Left lung (tissue), 10 donors: Measurements from ENCODE around the gene CALN1. TPM values are rescaled to one million over a fixed set of nuclear protein-coding genes. Genes with fewer than 3 reads are reported as not detected.

Experiments used
- ATAC-seq: fragments of 200-7000 bp; cut with Tn5 transposase; one replicate; pipeline ENCODE4 v1.9.1; 2020; ENCODE audit warnings: moderate library complexity
- DNase-seq, 4 donors: peaks; one replicate each; pipeline ENCODE4 v3.0.0-alpha.2; 2013 to 2020
- H3K27ac ChIP-seq, 2 donors: fragments of 200-600 bp; sonication (generic) in 1 of 2; one replicate each; pipeline versions ENCODE4 v1.5.0 to v1.8.0; 2020 to 2021
- H3K27me3 ChIP-seq, 2 donors: fragments of 200-600 bp; sonication (generic) in 1 of 2; one replicate each; pipeline versions ENCODE4 v1.5.0 to v1.8.0; 2020 to 2021
- H3K36me3 ChIP-seq, 2 donors: fragments of 200-600 bp; sonication (generic) in 1 of 2; one replicate each; pipeline versions ENCODE4 v1.5.0 to v1.8.0; 2020 to 2021
- H3K4me1 ChIP-seq, 2 donors: fragments of 200-600 bp; one replicate each; pipeline ENCODE4 v1.8.0; 2021
- H3K4me3 ChIP-seq, 2 donors: fragments of 200-600 bp; sonication (generic) in 1 of 2; one replicate each; pipeline versions ENCODE4 v1.5.0 to v1.8.0; 2020 to 2021; ENCODE audit warnings: mild to moderate bottlenecking in 1 of 2
- H3K9me3 ChIP-seq, 2 donors: fragments of 200-600 bp; sonication (generic) in 1 of 2; one replicate each; pipeline versions ENCODE4 v1.5.0 to v1.8.0; 2020 to 2021
- intact Hi-C, 2 donors: fragments of 100-400 bp; cut with DNase I; formaldehyde crosslinking; loops; one replicate each; pipeline versions ENCODE4 v1.11.2 to v1.14.2; 2022
- polyA plus RNA-seq, 6 donors: library from polyadenylated mRNA; unstranded; fragments of 120-200 nt; gene quantifications; one replicate each; pipeline ENCODE4 v1.2.1, GENCODE V29; 2013; ENCODE audit not compliant: insufficient read length in 6 of 6
- total RNA-seq, 2 donors: library from RNA; stranded (reverse); fragmentation: NEBNext Ultra II Directional; extraction: Animal tissue kit (Norgen Biotek cat#: 25700); gene quantifications; one replicate each; pipeline ENCODE4 v1.2.1, GENCODE V29; 2021
- TF ChIP-seq, protein P1 (sequence below), 2 donors: fragments of 200-600 bp; sonication (generic) in 1 of 2; IDR thresholded peaks; one replicate each; pipeline versions ENCODE4 v1.5.0 to v1.8.0; 2021; ENCODE audit warnings: antibody characterized with exemption in 2 of 2
- donor health status: DM: no; HTN: yes; CAD: no.
- donor health status: DM: no; HTN: no; CAD: no.

The CALN1 gene
- total and polyA plus RNA-seq, 8 donors: 0.10 to 0.52 (median 0.26) TPM; not detected in 2

DNA sequence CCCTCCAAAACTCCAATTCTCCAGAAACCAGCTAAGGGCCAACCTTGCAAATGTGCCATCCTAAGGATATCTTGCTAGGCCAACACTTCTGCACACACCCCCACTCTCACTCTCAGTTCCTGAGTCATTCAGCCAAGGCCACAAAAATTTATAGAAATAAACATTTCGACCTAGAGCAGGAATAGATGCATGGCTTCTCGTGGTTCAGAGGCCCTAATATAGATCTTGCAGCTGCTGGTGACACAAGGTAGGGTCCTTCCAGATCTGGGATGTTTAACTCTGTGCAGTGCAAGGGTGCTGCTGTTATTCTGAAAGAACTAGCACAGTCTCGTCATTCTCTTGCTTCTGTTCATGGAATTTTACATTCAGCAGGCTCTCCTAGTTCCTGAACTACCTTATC lies 369.3 kb downstream of the CALN1 start:
- TF ChIP-seq, protein P1, sequence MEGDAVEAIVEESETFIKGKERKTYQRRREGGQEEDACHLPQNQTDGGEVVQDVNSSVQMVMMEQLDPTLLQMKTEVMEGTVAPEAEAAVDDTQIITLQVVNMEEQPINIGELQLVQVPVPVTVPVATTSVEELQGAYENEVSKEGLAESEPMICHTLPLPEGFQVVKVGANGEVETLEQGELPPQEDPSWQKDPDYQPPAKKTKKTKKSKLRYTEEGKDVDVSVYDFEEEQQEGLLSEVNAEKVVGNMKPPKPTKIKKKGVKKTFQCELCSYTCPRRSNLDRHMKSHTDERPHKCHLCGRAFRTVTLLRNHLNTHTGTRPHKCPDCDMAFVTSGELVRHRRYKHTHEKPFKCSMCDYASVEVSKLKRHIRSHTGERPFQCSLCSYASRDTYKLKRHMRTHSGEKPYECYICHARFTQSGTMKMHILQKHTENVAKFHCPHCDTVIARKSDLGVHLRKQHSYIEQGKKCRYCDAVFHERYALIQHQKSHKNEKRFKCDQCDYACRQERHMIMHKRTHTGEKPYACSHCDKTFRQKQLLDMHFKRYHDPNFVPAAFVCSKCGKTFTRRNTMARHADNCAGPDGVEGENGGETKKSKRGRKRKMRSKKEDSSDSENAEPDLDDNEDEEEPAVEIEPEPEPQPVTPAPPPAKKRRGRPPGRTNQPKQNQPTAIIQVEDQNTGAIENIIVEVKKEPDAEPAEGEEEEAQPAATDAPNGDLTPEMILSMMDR (IDR thresholded peaks at IDR 0.05): no peak
- Histone ChIP-seq H3K4me1 (no peaks in the 10 kb centered on the region), H3K9me3 (peaks cover 0 to 5% of the 10 kb centered on the region in 2 donors), H3K4me3 (no peak overlapping the region), H3K27me3 (no peaks in the 10 kb centered on the region), H3K36me3 (no peaks in the 10 kb centered on the region), H3K27ac (no peak overlapping the region)
- DNase-seq (no peak), ATAC-seq (no peak)
- intact Hi-C loops: no loop called here

DNA sequence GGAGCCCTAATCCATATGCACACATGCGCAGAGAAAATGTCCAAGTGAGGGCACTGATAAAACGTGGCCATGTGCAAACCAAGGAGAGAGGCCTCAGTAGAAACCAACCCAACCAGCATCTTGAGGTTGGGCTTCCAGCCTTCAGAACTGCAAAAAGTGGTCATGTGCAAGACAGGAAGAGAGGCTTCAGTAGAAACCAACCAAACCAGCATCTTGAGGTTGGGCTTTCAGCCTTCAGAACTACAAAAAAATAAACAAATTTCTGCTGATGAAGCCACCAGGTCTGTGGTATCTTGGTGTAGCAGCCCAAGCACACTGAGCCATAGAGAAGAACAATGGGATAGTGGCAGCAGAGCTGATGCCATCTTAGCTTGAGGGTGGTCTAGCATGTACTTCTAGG lies 371.5 kb downstream of the CALN1 start:
- Histone ChIP-seq H3K4me1 (no peaks in the 10 kb centered on the region), H3K4me3 (no peak overlapping the region), H3K9me3 (peaks cover 0 to 15% of the 10 kb centered on the region in 2 donors), H3K27me3 (no peaks in the 10 kb centered on the region), H3K27ac (no peak overlapping the region), H3K36me3 (no peaks in the 10 kb centered on the region)
- no peak for DNase-seq
- intact Hi-C loops: no loop called here
- TF ChIP-seq, protein P1 (IDR thresholded peaks at IDR 0.05): no peak
- ATAC-seq: no peak

DNA sequence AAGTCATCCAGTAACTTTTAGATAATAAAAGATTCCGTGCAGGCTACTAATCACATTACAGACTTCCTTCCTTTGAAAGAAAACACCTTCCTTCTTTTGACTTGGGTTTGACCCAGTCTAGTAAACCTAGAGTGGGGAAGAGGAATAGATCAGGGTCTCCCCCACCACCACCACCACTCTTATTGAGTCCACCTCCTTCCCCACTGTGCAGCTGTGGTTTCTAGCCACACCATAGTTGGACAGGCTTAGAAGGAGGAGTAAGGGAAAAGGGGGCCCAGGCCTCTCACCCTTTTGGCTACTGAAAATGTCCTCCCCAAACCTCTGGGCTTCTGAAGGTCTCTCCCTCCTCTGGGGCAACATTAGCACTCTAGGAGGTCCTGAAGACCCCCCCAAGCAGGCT lies 372.7 kb downstream of the CALN1 start:
- H3K4me1 ChIP-seq: no peaks in the 10 kb centered on the region
- TF ChIP-seq, protein P1 (IDR thresholded peaks at IDR 0.05): no peak
- intact Hi-C loops: no loop called here
- H3K36me3 ChIP-seq: no peaks in the 10 kb centered on the region
- no peak overlapping the region for H3K4me3 ChIP-seq
- H3K27ac ChIP-seq: no peak overlapping the region
- H3K9me3 ChIP-seq: peaks cover 0 to 15% of the 10 kb centered on the region in 2 donors
- ATAC-seq (no peak), DNase-seq (no peak)
- H3K27me3 ChIP-seq: no peaks in the 10 kb centered on the region

DNA sequence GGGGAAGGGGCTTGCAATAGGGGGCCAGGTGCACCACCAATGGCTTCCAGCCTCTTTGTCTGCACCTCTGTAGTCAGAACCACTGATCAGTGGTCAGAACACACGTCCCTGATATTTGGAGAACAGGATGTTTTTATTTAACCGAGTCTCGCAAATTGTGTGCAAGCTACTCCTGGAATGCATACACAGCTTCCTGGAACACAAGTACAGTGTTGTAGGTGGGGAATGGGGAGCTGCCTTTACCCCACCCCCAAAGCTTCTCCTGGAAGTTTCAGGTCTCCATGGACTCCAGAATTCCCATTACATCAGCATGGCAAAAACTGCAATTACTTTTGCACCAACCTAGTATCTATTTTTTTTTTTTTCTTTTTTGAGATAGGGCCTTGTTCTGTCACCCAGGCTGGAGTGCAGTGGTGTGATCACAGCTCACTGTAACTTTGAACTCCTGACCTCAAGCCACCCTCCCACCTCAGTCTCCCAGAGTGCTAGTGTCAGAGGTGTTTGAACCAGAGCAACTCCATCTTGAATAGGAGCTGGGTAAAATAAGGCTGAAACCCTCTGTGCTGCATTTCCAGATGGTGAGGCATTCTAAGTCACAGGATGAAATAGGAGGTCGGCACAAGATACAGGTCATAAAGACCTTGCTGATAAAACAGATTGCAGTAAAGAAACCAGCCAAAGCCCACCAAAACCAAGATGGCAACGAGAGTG lies 374.0 kb downstream of the CALN1 start:
- Histone ChIP-seq H3K36me3 (no peaks in the 10 kb centered on the region), H3K27me3 (no peaks in the 10 kb centered on the region), H3K4me1 (no peaks in the 10 kb centered on the region), H3K9me3 (peaks cover 0 to 11% of the 10 kb centered on the region in 2 donors), H3K4me3 (no peak overlapping the region), H3K27ac (no peak overlapping the region)
- TF ChIP-seq, protein P1 (IDR thresholded peaks at IDR 0.05): no peak
- ATAC-seq: no peak
- no peak for DNase-seq
- intact Hi-C loops: no loop called here

DNA sequence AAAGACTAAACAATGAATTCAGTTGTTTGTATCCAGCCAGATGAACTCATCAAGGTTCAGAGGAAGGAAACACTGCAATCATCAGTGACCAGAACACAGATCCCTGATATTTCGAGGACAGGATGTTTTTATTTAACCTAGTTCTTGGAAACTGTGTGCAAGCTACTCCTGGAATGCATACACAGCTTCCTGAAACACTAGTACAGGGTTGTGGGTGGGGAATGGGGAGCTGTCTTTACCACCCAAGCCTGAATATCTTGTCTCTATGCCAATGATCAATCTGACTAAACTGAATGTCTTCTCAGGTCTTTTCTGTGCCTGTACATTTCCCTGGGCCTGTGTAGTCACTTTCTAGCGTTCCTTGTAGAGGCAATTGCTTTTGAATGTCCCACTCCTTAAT lies 374.6 kb downstream of the CALN1 start:
- no peaks in the 10 kb centered on the region for H3K36me3 ChIP-seq
- DNase-seq (no peak), ATAC-seq (no peak)
- H3K9me3 ChIP-seq: peaks cover 0 to 11% of the 10 kb centered on the region in 2 donors
- no peak overlapping the region for H3K4me3 ChIP-seq
- intact Hi-C loops: no loop called here
- H3K27ac ChIP-seq: no peak overlapping the region
- TF ChIP-seq, protein P1 (IDR thresholded peaks at IDR 0.05): no peak
- no peaks in the 10 kb centered on the region for H3K27me3 ChIP-seq
- H3K4me1 ChIP-seq: no peaks in the 10 kb centered on the region
